CD4-positive, alpha-beta T cell (primary cell): ENCODE data around the gene CES1. TPM values are rescaled to one million over a fixed set of nuclear protein-coding genes. Genes with fewer than 3 reads are reported as not detected.
"Not testable (repeated sequence)": the region's sequence is repeated elsewhere in the genome, so short reads cannot be mapped to it uniquely, and the experiment has no call there.

Experiments
- ATAC-seq: fragments of 200-7000 bp; cut with Tn5 transposase; one replicate; pipeline ENCODE4 v1.10.0; 2022; ENCODE audit warnings: mild to moderate bottlenecking; ENCODE audit not compliant: poor library complexity
- CTCF ChIA-PET: fragments of 350-600 bp; sonication (Branson Sonifier 250); formaldehyde crosslinking; loops from one replicate; lab custom pipeline; 2021; ENCODE audit warnings: antibody characterized with exemption, inconsistent platforms; lab: Charles Lee
- POLR2A ChIA-PET: fragments of 350-600 bp; sonication (Branson Sonifier 250); formaldehyde crosslinking; loops from one replicate; lab custom pipeline; 2021; ENCODE audit warnings: antibody characterized with exemption, inconsistent platforms; lab: Charles Lee
- DNase-seq, 14 experiments: peaks; one replicate each; pipeline ENCODE4 v3.0.0-alpha.2; 2013 to 2020; ENCODE audit warnings: mixed read lengths in 2 of 14
- H3K27ac ChIP-seq, 2 donors: one replicate each; pipeline versions ENCODE4 v1.5.1 to v1.7.0; 2013; ENCODE audit warnings: low read length in 2 of 2, low read depth in 1 of 2, mild to moderate bottlenecking in 1 of 2
- H3K27me3 ChIP-seq, 2 experiments: 1 replicate in 1 of 2; 2 replicates in 1 of 2; pipeline versions ENCODE4 v1.6.1 to v1.7.0; 2013; ENCODE audit warnings: low read length in 2 of 2, control low read depth in 1 of 2, mild to moderate bottlenecking in 1 of 2, moderate library complexity in 1 of 2; ENCODE audit not compliant: insufficient read depth in 2 of 2, control insufficient read depth in 1 of 2
- H3K36me3 ChIP-seq: one replicate; pipeline ENCODE4 v1.6.1; 2013; ENCODE audit warnings: low read length, control low read depth; ENCODE audit not compliant: insufficient read depth
- H3K4me1 ChIP-seq: one replicate; pipeline ENCODE4 v1.6.1; 2013; ENCODE audit warnings: low read length, control low read depth; ENCODE audit not compliant: insufficient read depth
- H3K4me3 ChIP-seq: one replicate; pipeline ENCODE4 v1.5.1; 2013; ENCODE audit warnings: mild to moderate bottlenecking, low read length, moderate library complexity
- H3K9me3 ChIP-seq, 2 experiments: 1 replicate in 1 of 2; 2 replicates in 1 of 2; pipeline versions ENCODE4 v1.6.1 to v1.7.0; 2013; ENCODE audit warnings: low read length in 2 of 2, mild to moderate bottlenecking in 2 of 2, control low read depth in 1 of 2, moderate library complexity in 1 of 2; ENCODE audit not compliant: control insufficient read depth in 1 of 2, insufficient read depth in 1 of 2
- H3K27ac Mint-ChIP-seq: one replicate; pipeline ENCODE4 v1.8.0; 2020; ENCODE audit warnings: mixed read lengths
- H3K27me3 Mint-ChIP-seq: one replicate; pipeline ENCODE4 v1.8.0; 2021; ENCODE audit warnings: mixed read lengths
- H3K36me3 Mint-ChIP-seq: one replicate; pipeline ENCODE4 v1.8.0; 2021; ENCODE audit warnings: low read depth, mixed read lengths
- H3K4me1 Mint-ChIP-seq: one replicate; pipeline ENCODE4 v1.8.0; 2021; ENCODE audit warnings: low read depth, mixed read lengths
- H3K4me3 Mint-ChIP-seq: one replicate; pipeline ENCODE4 v1.8.0; 2020; ENCODE audit warnings: mild to moderate bottlenecking, mixed read lengths
- H3K9me3 Mint-ChIP-seq: one replicate; pipeline ENCODE4 v1.8.0; 2020; ENCODE audit warnings: mixed read lengths
- CTCF ChIP-seq: fragments of 200-600 bp; IDR thresholded peaks from one replicate; pipeline ENCODE4 v1.8.0; 2022; ENCODE audit warnings: antibody characterized with exemption, mild to moderate bottlenecking
- intact Hi-C, 2 experiments: fragments of 100-400 bp; cut with DNase I in 1 of 2; cut with micrococcal nuclease in 1 of 2; formaldehyde crosslinking; loops; one replicate each; pipeline versions ENCODE4 v1.15.1 to v1.9.0; 2023 to 2025; cut with DNase I, micrococcal nuclease
- total RNA-seq, 174 experiments: library from RNA in 2 of 174; stranded (reverse) in 2 of 174; gene quantifications; one replicate each; pipeline ENCODE4 v1.2.3 and lab custom pipeline; 2021 to 2026

Gene CES1
- total RNA-seq, 2 experiments from 2014 or later = 0.22 to 0.81 TPM

- TF ChIP-seq CTCF = no peak
- POLR2A ChIA-PET = no interaction called here
- no peaks in the 10 kb centered on the region for H3K4me1 ChIP-seq
- Mint-ChIP-seq H3K4me3 (no peak overlapping the region), H3K36me3 (no peaks in the 10 kb centered on the region), H3K4me1 (no peaks in the 10 kb centered on the region), H3K27ac (no peak overlapping the region), H3K9me3 (no peaks in the 10 kb centered on the region), H3K27me3 (peaks cover 5% of the 10 kb centered on the region)
- CTCF ChIA-PET = no interaction called here
- DNase-seq = peak in 1 of 14 experiments; percentile 17
- ATAC-seq = no peak
- peaks cover 0 to 7% of the 10 kb centered on the region in 2 experiments for H3K27me3 ChIP-seq
- no peak overlapping the region for H3K27ac ChIP-seq
- H3K36me3 ChIP-seq = no peaks in the 10 kb centered on the region
- no peak overlapping the region for H3K4me3 ChIP-seq
- no peaks in the 10 kb centered on the region for H3K9me3 ChIP-seq
- intact Hi-C loops = no loop called here
These were observed 1.2 kb upstream of the CES1 start for GRCh38 chr16:55834049-55834448.

DNA sequence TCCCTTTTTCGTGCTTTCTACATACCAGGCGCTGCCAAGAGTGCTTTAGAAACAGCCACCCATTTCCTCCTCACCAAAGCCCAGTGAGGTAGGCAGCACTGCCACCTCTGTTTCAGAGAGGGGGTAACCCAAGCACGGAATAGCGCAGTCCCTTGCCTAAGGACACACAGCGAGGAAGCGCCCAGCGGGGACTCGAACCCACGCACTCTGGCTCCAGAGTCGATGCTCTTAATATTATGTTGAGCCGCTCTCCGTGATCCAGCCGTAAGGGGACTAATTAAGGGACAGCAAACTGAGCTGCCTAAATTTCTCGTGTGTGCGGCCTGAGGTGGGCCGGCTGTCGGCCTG is 497 bp downstream of the CES1 start:
- Mint-ChIP-seq H3K27me3 (peaks cover 5% of the 10 kb centered on the region), H3K4me1 (no peaks in the 10 kb centered on the region), H3K9me3 (no peaks in the 10 kb centered on the region), H3K36me3 (no peaks in the 10 kb centered on the region), H3K4me3 (no peak overlapping the region), H3K27ac (no peak overlapping the region)
- no peak overlapping the region for H3K4me3 ChIP-seq
- no peak for ATAC-seq
- CTCF ChIA-PET = no interaction called here
- DNase-seq = no peak
- H3K27me3 ChIP-seq = peaks cover 0 to 7% of the 10 kb centered on the region in 2 experiments
- intact Hi-C loops = no loop called here
- no peaks in the 10 kb centered on the region for H3K36me3 ChIP-seq
- no peaks in the 10 kb centered on the region for H3K9me3 ChIP-seq
- no peak for TF ChIP-seq CTCF
- POLR2A ChIA-PET = no interaction called here
- no peaks in the 10 kb centered on the region for H3K4me1 ChIP-seq
- no peak overlapping the region for H3K27ac ChIP-seq

DNA sequence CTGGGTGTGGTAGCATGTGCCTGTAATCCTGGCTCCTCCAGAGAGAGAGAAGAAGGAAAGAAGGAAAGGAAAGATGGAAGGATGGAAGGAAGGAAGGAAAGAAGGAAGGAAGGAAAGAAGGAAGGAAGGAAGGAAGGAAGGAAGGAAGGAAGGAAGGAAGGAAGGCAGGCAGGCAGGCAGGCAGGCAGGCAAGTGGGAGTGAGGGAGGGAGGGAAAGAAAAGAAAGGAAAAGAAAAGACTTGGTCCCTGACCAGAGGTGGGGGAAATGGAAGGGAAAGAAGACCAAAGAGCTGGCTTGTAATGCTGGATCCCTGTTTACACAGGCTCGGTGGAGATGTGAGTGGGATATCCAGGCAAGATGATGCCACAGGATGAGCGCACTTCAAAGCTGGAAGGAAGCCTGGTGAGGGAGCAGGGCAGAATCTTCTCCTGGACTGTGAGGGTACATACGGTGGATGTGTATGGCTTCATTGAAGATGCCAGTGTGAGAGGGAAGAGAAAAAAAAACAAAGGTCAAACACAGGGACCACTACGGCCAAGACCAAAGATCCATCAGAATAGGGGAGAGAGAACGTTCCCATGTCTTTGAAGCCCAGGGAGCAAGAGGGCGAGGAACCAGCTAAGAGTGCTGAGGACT is 2.1 kb downstream of the CES1 start:
- no peak overlapping the region for H3K27ac Mint-ChIP-seq
- H3K9me3 Mint-ChIP-seq = no peaks in the 10 kb centered on the region
- ChIA-PET POLR2A (no interaction called here), CTCF (no interaction called here)
- TF ChIP-seq CTCF = no peak
- H3K4me3 Mint-ChIP-seq = no peak overlapping the region
- H3K27ac ChIP-seq = no peak overlapping the region
- no peaks in the 10 kb centered on the region for H3K36me3 ChIP-seq
- H3K4me1 Mint-ChIP-seq = no peaks in the 10 kb centered on the region
- H3K27me3 Mint-ChIP-seq = peaks cover 8% of the 10 kb centered on the region
- H3K4me1 ChIP-seq = no peaks in the 10 kb centered on the region
- intact Hi-C loops = no loop called here
- no peak for ATAC-seq
- H3K9me3 ChIP-seq = no peaks in the 10 kb centered on the region
- no peak overlapping the region for H3K4me3 ChIP-seq
- no peaks in the 10 kb centered on the region for H3K36me3 Mint-ChIP-seq
- peaks cover 3 to 7% of the 10 kb centered on the region in 2 experiments for H3K27me3 ChIP-seq
- DNase-seq = no peak

- DNase-seq, H3K4me3 ChIP-seq, CTCF ChIA-PET, POLR2A ChIA-PET, H3K4me1 ChIP-seq, H3K27me3 ChIP-seq, H3K27ac ChIP-seq, H3K36me3 ChIP-seq, H3K36me3 Mint-ChIP-seq, H3K27ac Mint-ChIP-seq, H3K4me1 Mint-ChIP-seq, H3K9me3 ChIP-seq, H3K4me3 Mint-ChIP-seq, H3K9me3 Mint-ChIP-seq, ATAC-seq: not testable (repeated sequence)
- H3K27me3 Mint-ChIP-seq = peaks cover 12% of the 10 kb centered on the region
- intact Hi-C loops = loop anchor here in 1 of 2 experiments (2.0 kb wide), 1 partner anchor 64 kb away; no protein-coding TSS in a partner anchor
These were observed 3.7 kb downstream of the CES1 start for GRCh38 chr16:55829232-55829631.
